Thymus (tissue), 11 donors: ENCODE data around the gene TMEM233. TPM values are rescaled to one million over a fixed set of nuclear protein-coding genes. Genes with fewer than 3 reads are reported as not detected.

Experiments used
- DNase-seq, 9 donors: peaks; one replicate each; pipeline ENCODE4 v3.0.0-alpha.2; 2013; ENCODE audit warnings: low spot score in 9 of 9, low read depth in 6 of 9, missing footprints in 1 of 9
- H3K27ac ChIP-seq, 2 donors: one replicate each; pipeline ENCODE4 v1.5.1; 2013; ENCODE audit warnings: control low read depth in 1 of 2, low read depth in 1 of 2, low read length in 1 of 2, mild to moderate bottlenecking in 1 of 2, moderate library complexity in 1 of 2
- H3K27me3 ChIP-seq, 2 donors: one replicate each; pipeline ENCODE4 v1.5.1; 2013; ENCODE audit warnings: low read length in 1 of 2; ENCODE audit not compliant: control insufficient read depth in 2 of 2, insufficient read depth in 1 of 2
- H3K36me3 ChIP-seq, 2 donors: one replicate each; pipeline ENCODE4 v1.5.1; 2013; ENCODE audit warnings: low read length in 1 of 2, mild to moderate bottlenecking in 1 of 2, moderate library complexity in 1 of 2; ENCODE audit not compliant: control insufficient read depth in 2 of 2, insufficient read depth in 2 of 2
- H3K4me1 ChIP-seq, 2 donors: one replicate each; pipeline ENCODE4 v1.5.1; 2013; ENCODE audit warnings: low read length in 2 of 2; ENCODE audit not compliant: control insufficient read depth in 2 of 2, insufficient read depth in 2 of 2
- H3K4me3 ChIP-seq, 2 donors: one replicate each; pipeline ENCODE4 v1.5.1; 2013; ENCODE audit warnings: low read length in 2 of 2, control low read depth in 1 of 2, mild to moderate bottlenecking in 1 of 2
- H3K9me3 ChIP-seq, 2 donors: one replicate each; pipeline ENCODE4 v1.5.1; 2013; ENCODE audit warnings: low read length in 1 of 2, mild to moderate bottlenecking in 1 of 2; ENCODE audit not compliant: control insufficient read depth in 2 of 2, insufficient read depth in 1 of 2
- WGBS: extraction: QIAGEN DNeasy Blood & Tissue Kit; methylation state at CpG from one replicate; pipeline ENCODE4 v1.1.7; 2013; 5-methylcytosine and 5-hydroxymethylcytosine counted together
- polyA plus RNA-seq: library from polyadenylated mRNA; stranded (reverse); fragments of 200-250 nt; gene quantifications from one replicate; pipeline ENCODE4 v1.2.3, GENCODE V29; 2013
- total RNA-seq: library from RNA; stranded (reverse); fragments of 120-200 nt; gene quantifications from one replicate; pipeline ENCODE4 v1.2.4, GENCODE V29; 2013
- donor health status: healthy.

Gene TMEM233
- total and polyA plus RNA-seq, 2 donors, result 1.1 to 1.7 TPM

- Histone ChIP-seq H3K36me3 (no peaks in the 10 kb centered on the region), H3K27ac (no peak overlapping the region), H3K9me3 (no peaks in the 10 kb centered on the region), H3K27me3 (peaks cover 28 to 40% of the 10 kb centered on the region in 2 donors), H3K4me3 (no peak overlapping the region), H3K4me1 (no peaks in the 10 kb centered on the region)
- DNase-seq, result no peak
- 97% methylated on average over 1 of the region's 1 CpG for WGBS
Measured at GRCh38 chr12:119598159-119598558, 4.6 kb downstream of the TMEM233 start.

GRCh38 chr12:119601877-119602733 lies 8.5 kb downstream of the TMEM233 start:
- Histone ChIP-seq H3K27ac (no peak overlapping the region), H3K27me3 (peaks cover 0 to 1% of the 10 kb centered on the region in 2 donors), H3K9me3 (no peaks in the 10 kb centered on the region), H3K4me1 (no peaks in the 10 kb centered on the region), H3K4me3 (no peak overlapping the region), H3K36me3 (no peaks in the 10 kb centered on the region)
- 57% methylated on average over 7 of the region's 7 CpGs for WGBS
- DNase-seq, result no peak

GRCh38 chr12:119602734-119603094 lies 9.1 kb downstream of the TMEM233 start:
- Histone ChIP-seq H3K4me3 (no peak overlapping the region), H3K36me3 (no peaks in the 10 kb centered on the region), H3K4me1 (no peaks in the 10 kb centered on the region), H3K27me3 (no peaks in the 10 kb centered on the region), H3K9me3 (no peaks in the 10 kb centered on the region), H3K27ac (no peak overlapping the region)
- DNase-seq, result no peak
- whole genome bisulfite sequencing, result 95% methylated on average over 4 of the region's 4 CpGs

GRCh38 chr12:119603767-119604166 lies 10.2 kb downstream of the TMEM233 start:
- H3K36me3 ChIP-seq, result no peaks in the 10 kb centered on the region
- no peak overlapping the region for H3K27ac ChIP-seq
- H3K9me3 ChIP-seq, result no peaks in the 10 kb centered on the region
- no peak for DNase-seq
- H3K4me1 ChIP-seq, result no peaks in the 10 kb centered on the region
- WGBS, result 77% methylated on average over 2 of the region's 2 CpGs
- no peak overlapping the region for H3K4me3 ChIP-seq
- H3K27me3 ChIP-seq, result no peaks in the 10 kb centered on the region

- peaks cover 2 to 3% of the 10 kb centered on the region in 2 donors for H3K9me3 ChIP-seq
- no peak overlapping the region for H3K27ac ChIP-seq
- no peak overlapping the region for H3K4me3 ChIP-seq
- H3K4me1 ChIP-seq, result no peaks in the 10 kb centered on the region
- WGBS, result 74% methylated on average over 3 of the region's 3 CpGs
- DNase-seq, result no peak
- H3K27me3 ChIP-seq, result no peaks in the 10 kb centered on the region
- no peaks in the 10 kb centered on the region for H3K36me3 ChIP-seq
Measured at GRCh38 chr12:119609358-119609757, 15.8 kb downstream of the TMEM233 start.

GRCh38 chr12:119613319-119613936 lies 19.9 kb downstream of the TMEM233 start:
- Histone ChIP-seq H3K27me3 (no peaks in the 10 kb centered on the region), H3K9me3 (peaks cover 2 to 3% of the 10 kb centered on the region in 2 donors), H3K27ac (no peak overlapping the region), H3K36me3 (no peaks in the 10 kb centered on the region), H3K4me1 (no peaks in the 10 kb centered on the region), H3K4me3 (no peak overlapping the region)
- 93% methylated on average over 9 of the region's 9 CpGs for WGBS
- DNase-seq, result no peak

- Histone ChIP-seq H3K4me1 (no peaks in the 10 kb centered on the region), H3K27ac (no peak overlapping the region), H3K27me3 (no peaks in the 10 kb centered on the region), H3K4me3 (no peak overlapping the region), H3K9me3 (no peaks in the 10 kb centered on the region), H3K36me3 (no peaks in the 10 kb centered on the region)
- no peak for DNase-seq
Measured at GRCh38 chr12:119614705-119615104, 21.1 kb downstream of the TMEM233 start.

GRCh38 chr12:119615518-119616475 lies 22.2 kb downstream of the TMEM233 start:
- DNase-seq, result no peak
- no peaks in the 10 kb centered on the region for H3K27me3 ChIP-seq
- H3K27ac ChIP-seq, result no peak overlapping the region
- no peaks in the 10 kb centered on the region for H3K36me3 ChIP-seq
- H3K4me3 ChIP-seq, result no peak overlapping the region
- no peaks in the 10 kb centered on the region for H3K9me3 ChIP-seq
- 91% methylated on average over 9 of the region's 9 CpGs for WGBS
- H3K4me1 ChIP-seq, result no peaks in the 10 kb centered on the region
